Liver (tissue), 9 donors: Measurements from ENCODE around the gene ERBB3. TPM values are rescaled to one million over a fixed set of nuclear protein-coding genes. Genes with fewer than 3 reads are reported as not detected.

Experiments used
- DNase-seq: peaks from one replicate; pipeline ENCODE4 v3.0.0-alpha.2; 2017; ENCODE audit warnings: low spot score
- H3K27ac ChIP-seq, 2 donors: one replicate each; pipeline ENCODE4 v1.7.0; 2013; ENCODE audit warnings: inconsistent platforms in 2 of 2, low read length in 2 of 2, control low read depth in 1 of 2, low read depth in 1 of 2, mild to moderate bottlenecking in 1 of 2
- H3K27me3 ChIP-seq, 4 donors: one replicate each; pipeline versions ENCODE4 v1.6.1 to v1.7.0; 2013; ENCODE audit warnings: low read length in 3 of 4, inconsistent platforms in 1 of 4, mild to moderate bottlenecking in 1 of 4, moderate library complexity in 1 of 4; ENCODE audit not compliant: control insufficient read depth in 4 of 4, insufficient read depth in 4 of 4
- H3K36me3 ChIP-seq, 4 donors: one replicate each; pipeline versions ENCODE4 v1.6.1 to v1.7.0; 2013; ENCODE audit warnings: low read length in 3 of 4, mild to moderate bottlenecking in 3 of 4, low read depth in 1 of 4, moderate library complexity in 1 of 4; ENCODE audit not compliant: control insufficient read depth in 4 of 4, insufficient read depth in 3 of 4
- H3K4me1 ChIP-seq, 4 donors: one replicate each; pipeline versions ENCODE4 v1.6.1 to v1.7.0; 2013; ENCODE audit warnings: low read length in 3 of 4, mild to moderate bottlenecking in 3 of 4, moderate library complexity in 1 of 4; ENCODE audit not compliant: control insufficient read depth in 4 of 4, insufficient read depth in 4 of 4
- H3K4me3 ChIP-seq, 3 donors: one replicate each; pipeline versions ENCODE4 v1.6.1 to v1.7.0; 2013; ENCODE audit warnings: low read length in 3 of 3, control low read depth in 1 of 3, low read depth in 1 of 3, mild to moderate bottlenecking in 1 of 3
- H3K9ac ChIP-seq, 2 donors: one replicate each; pipeline ENCODE4 v1.7.0; 2013; ENCODE audit warnings: low read length in 2 of 2, mild to moderate bottlenecking in 2 of 2, moderate library complexity in 2 of 2, control low read depth in 1 of 2, low read depth in 1 of 2
- H3K9me3 ChIP-seq, 4 donors: one replicate each; pipeline versions ENCODE4 v1.6.1 to v1.7.0; 2013; ENCODE audit warnings: low read length in 3 of 4; ENCODE audit not compliant: control insufficient read depth in 4 of 4
- ATF3 ChIP-seq: IDR thresholded peaks from 2 replicates; pipeline ENCODE4 v1.6.1; 2016; ENCODE audit warnings: antibody characterized with exemption
- CTCF ChIP-seq: fragments of 150-350 bp; IDR thresholded peaks from 2 replicates; pipeline ENCODE4 v1.5.1; 2017; ENCODE audit warnings: improper control_type of control experiment, low read depth, low read length; ENCODE audit not compliant: missing input control
- EGR1 ChIP-seq, 2 donors: IDR thresholded peaks; 2 replicates each; pipeline ENCODE4 v1.6.1; 2016 to 2018; ENCODE audit warnings: antibody characterized with exemption in 2 of 2, low read depth in 2 of 2
- FOXA1 ChIP-seq: IDR thresholded peaks from 2 replicates; pipeline ENCODE4 v1.6.1; 2016; ENCODE audit warnings: antibody characterized with exemption
- FOXA2 ChIP-seq: IDR thresholded peaks from 2 replicates; pipeline ENCODE4 v1.6.1; 2016; ENCODE audit warnings: antibody characterized with exemption
- GABPA ChIP-seq, 2 donors: IDR thresholded peaks in 1 of 2; conservative IDR thresholded peaks in 1 of 2; 2 replicates each; pipeline ENCODE4 v1.6.1; 2016; ENCODE audit warnings: antibody characterized with exemption in 2 of 2, mild to moderate bottlenecking in 1 of 2, moderate library complexity in 1 of 2
- HNF4A ChIP-seq, 2 donors: conservative IDR thresholded peaks; 2 replicates each; pipeline ENCODE4 v1.6.1; 2016; ENCODE audit warnings: antibody characterized with exemption in 2 of 2, mild to moderate bottlenecking in 2 of 2
- HNF4G ChIP-seq: IDR thresholded peaks from 2 replicates; pipeline ENCODE4 v1.6.1; 2016; ENCODE audit warnings: antibody characterized with exemption
- JUND ChIP-seq, 2 donors: IDR thresholded peaks; 2 replicates each; pipeline ENCODE4 v1.6.1; 2016; ENCODE audit warnings: antibody characterized with exemption in 2 of 2
- MAX ChIP-seq: IDR thresholded peaks from 2 replicates; pipeline ENCODE4 v1.6.1; 2016; ENCODE audit warnings: antibody characterized with exemption
- NR2F2 ChIP-seq: IDR thresholded peaks from 2 replicates; pipeline ENCODE4 v1.6.1; 2016; ENCODE audit warnings: antibody characterized with exemption
- RAD21 ChIP-seq, 2 donors: IDR thresholded peaks; 2 replicates each; pipeline ENCODE4 v1.6.1; 2016; ENCODE audit warnings: antibody characterized with exemption in 2 of 2, mild to moderate bottlenecking in 2 of 2
- REST ChIP-seq: IDR thresholded peaks from 2 replicates; pipeline ENCODE4 v1.6.1; 2016; ENCODE audit warnings: antibody characterized with exemption, mild to moderate bottlenecking
- RXRA ChIP-seq, 2 donors: IDR thresholded peaks; 2 replicates each; pipeline ENCODE4 v1.6.1; 2017 to 2018; ENCODE audit warnings: antibody characterized with exemption in 2 of 2, mild to moderate bottlenecking in 1 of 2
- SP1 ChIP-seq: IDR thresholded peaks from 2 replicates; pipeline ENCODE4 v1.6.1; 2018; ENCODE audit warnings: antibody characterized with exemption, mild to moderate bottlenecking
- TAF1 ChIP-seq: conservative IDR thresholded peaks from 2 replicates; pipeline ENCODE4 v1.6.1; 2016; ENCODE audit warnings: antibody characterized with exemption, mild to moderate bottlenecking
- YY1 ChIP-seq: IDR thresholded peaks from 2 replicates; pipeline ENCODE4 v1.6.1; 2016; ENCODE audit warnings: antibody characterized with exemption, mild to moderate bottlenecking
- ZBTB33 ChIP-seq: IDR thresholded peaks from 2 replicates; pipeline ENCODE4 v1.6.1; 2016; ENCODE audit warnings: antibody characterized with exemption
- WGBS: extraction: QIAGEN DNeasy Blood & Tissue Kit; methylation state at CpG from one replicate; pipeline ENCODE4 v1.1.7; 2013; 5-methylcytosine and 5-hydroxymethylcytosine counted together
- polyA plus RNA-seq, 2 donors: library from polyadenylated mRNA; stranded (reverse) in 1 of 2; unstranded in 1 of 2; fragments of 200-250 nt in 1 of 2; fragments of >200 nt in 1 of 2; fragmentation: Nextera tagmentation in 1 of 2; extraction: Ambion mirVana in 1 of 2; gene quantifications; one replicate each; pipeline versions ENCODE4 v1.2.1 to v1.2.3, GENCODE V29; 2013 to 2015
- total RNA-seq, 2 donors: library from RNA; depleted of rRNA; stranded (reverse); fragments of >200 nt; gene quantifications; one replicate each; pipeline ENCODE4 v1.2.3, GENCODE V29; 2014
- donor health status: healthy.
- donor health status: healthy.
- donor health status: healthy.
- donor health status: healthy.
- donor health status: healthy.

The ERBB3 gene
- total and polyA plus RNA-seq, 4 donors, result 32.4 to 141 (median 51.6) TPM

GRCh38 chr12:56122637-56123036 lies 42.7 kb downstream of the ERBB3 start:
- H3K36me3 ChIP-seq, result no peaks in the 10 kb centered on the region
- peaks cover 34 to 77% (median 65%) of the 10 kb centered on the region in 4 donors for H3K4me1 ChIP-seq
- no peak overlapping the region for H3K4me3 ChIP-seq
- peak in 1 of 2 donors; percentile 23 for TF ChIP-seq JUND (IDR thresholded peaks at IDR 0.05)
- TF ChIP-seq FOXA1, result no peak
- no peak for TF ChIP-seq REST
- no peak for TF ChIP-seq TAF1
- peak in 1 of 2 donors; percentile 33 for TF ChIP-seq RAD21 (IDR thresholded peaks at IDR 0.05)
- peak; percentile 87 to 90 for TF ChIP-seq RXRA (IDR thresholded peaks at IDR 0.05)
- peak; percentile 43 for TF ChIP-seq MAX
- peak; percentile 64 for TF ChIP-seq FOXA2
- TF ChIP-seq ATF3, result no peak
- TF ChIP-seq EGR1 (IDR thresholded peaks at IDR 0.05; ENCODE audit: low read depth in 2 of 2), result no peak
- no peak for TF ChIP-seq GABPA (IDR thresholded peaks at IDR 0.05 in 1 of 2, conservative IDR thresholded peaks at IDR 0.05 in 1 of 2)
- no peak for TF ChIP-seq NR2F2
- TF ChIP-seq YY1, result peak; percentile 21
- TF ChIP-seq SP1, result peak; percentile 81
- peak; percentile 27 for TF ChIP-seq ZBTB33
- no peak for TF ChIP-seq CTCF
- peak; percentile 39 to 44 for TF ChIP-seq HNF4A (conservative IDR thresholded peaks at IDR 0.05)
- no peak for TF ChIP-seq HNF4G
- peak overlapping the region; percentile 71 to 89 for H3K27ac ChIP-seq
- no peaks in the 10 kb centered on the region for H3K27me3 ChIP-seq
- WGBS, result 35% methylated on average over 2 of the region's 2 CpGs
- no peak overlapping the region for H3K9ac ChIP-seq
- no peak for DNase-seq
- H3K9me3 ChIP-seq, result no peaks in the 10 kb centered on the region
